ENCODE data around the gene COL7A1. TPM values are rescaled to one million over a fixed set of nuclear protein-coding genes. Genes with fewer than 3 reads are reported as not detected.

The COL7A1 gene
- total RNA-seq, 1 donor from 2014 or later, result 28.7 TPM

- no peak overlapping the region for H3K4me2 ChIP-seq (ENCODE audit: low read length)
- H3K4me1 ChIP-seq (ENCODE audit: insufficient read depth, low read length), result no peaks in the 10 kb centered on the region
- H3K27me3 ChIP-seq (ENCODE audit: insufficient read depth, low read length), result no peaks in the 10 kb centered on the region
- Mint-ChIP-seq H3K9me3 (ENCODE audit: unreplicated experiment) (no peaks in the 10 kb centered on the region), H3K4me1 (ENCODE audit: low read depth, unreplicated experiment) (no peaks in the 10 kb centered on the region), H3K4me3 (ENCODE audit: unreplicated experiment) (no peak overlapping the region), H3K27me3 (ENCODE audit: low read depth, unreplicated experiment) (no peaks in the 10 kb centered on the region), H3K36me3 (ENCODE audit: low read depth, unreplicated experiment) (peaks cover 21% of the 10 kb centered on the region), H3K27ac (ENCODE audit: unreplicated experiment) (no peak overlapping the region)
- H3K9me3 ChIP-seq (ENCODE audit: insufficient read depth, low read depth, low read length), result no peaks in the 10 kb centered on the region
- no peak overlapping the region for H2AFZ ChIP-seq (ENCODE audit: low read depth, low read length)
- no peaks in the 10 kb centered on the region for H3K79me2 ChIP-seq (ENCODE audit: insufficient read depth, low read length)
- peaks cover 5% of the 10 kb centered on the region for H4K20me1 ChIP-seq (ENCODE audit: insufficient read depth, low read length)
- H3K27ac ChIP-seq (ENCODE audit: low read depth, low read length), result no peak overlapping the region
- H3K36me3 ChIP-seq (ENCODE audit: insufficient read depth, low read length), result peaks cover 25% of the 10 kb centered on the region
- DNase-seq (ENCODE audit: low read depth) (no peak), FAIRE-seq (no peak)
- no peak overlapping the region for H3K4me3 ChIP-seq (ENCODE audit: insufficient read depth, low read depth, low read length)
- TF ChIP-seq EZH2 (IDR thresholded peaks at IDR 0.05; ENCODE audit: insufficient read depth, low read length) (no peak), CTCF (IDR thresholded peaks at IDR 0.05; ENCODE audit: insufficient read depth, low read depth, low read length) (no peak)
- no peak overlapping the region for H3K9ac ChIP-seq (ENCODE audit: low read length)
Observed at GRCh38 chr3:48571938-48572337, 23.2 kb downstream of the COL7A1 start.

- Histone ChIP-seq H3K27me3 (ENCODE audit: insufficient read depth, low read length) (no peaks in the 10 kb centered on the region), H3K4me3 (ENCODE audit: insufficient read depth, low read depth, low read length) (no peak overlapping the region), H3K4me2 (ENCODE audit: low read length) (no peak overlapping the region), H4K20me1 (ENCODE audit: insufficient read depth, low read length) (peaks cover 5% of the 10 kb centered on the region), H2AFZ (ENCODE audit: low read depth, low read length) (no peak overlapping the region), H3K9me3 (ENCODE audit: insufficient read depth, low read depth, low read length) (no peaks in the 10 kb centered on the region), H3K27ac (ENCODE audit: low read depth, low read length) (no peak overlapping the region), H3K9ac (ENCODE audit: low read length) (no peak overlapping the region), H3K79me2 (ENCODE audit: insufficient read depth, low read length) (no peaks in the 10 kb centered on the region), H3K4me1 (ENCODE audit: insufficient read depth, low read length) (peaks cover 18% of the 10 kb centered on the region), H3K36me3 (ENCODE audit: insufficient read depth, low read length) (peaks cover 13% of the 10 kb centered on the region)
- FAIRE-seq (no peak), DNase-seq (ENCODE audit: low read depth) (no peak)
- peaks cover 27% of the 10 kb centered on the region for H3K36me3 Mint-ChIP-seq (ENCODE audit: low read depth, unreplicated experiment)
- H3K27me3 Mint-ChIP-seq (ENCODE audit: low read depth, unreplicated experiment), result no peaks in the 10 kb centered on the region
- H3K9me3 Mint-ChIP-seq (ENCODE audit: unreplicated experiment), result no peaks in the 10 kb centered on the region
- peaks cover 2% of the 10 kb centered on the region for H3K4me1 Mint-ChIP-seq (ENCODE audit: low read depth, unreplicated experiment)
- H3K4me3 Mint-ChIP-seq (ENCODE audit: unreplicated experiment), result no peak overlapping the region
- TF ChIP-seq EZH2 (IDR thresholded peaks at IDR 0.05; ENCODE audit: insufficient read depth, low read length), result no peak
- TF ChIP-seq CTCF (IDR thresholded peaks at IDR 0.05; ENCODE audit: insufficient read depth, low read depth, low read length), result no peak
- no peak overlapping the region for H3K27ac Mint-ChIP-seq (ENCODE audit: unreplicated experiment)
Observed at GRCh38 chr3:48569808-48570450, 25.2 kb downstream of the COL7A1 start.

- FAIRE-seq (no peak), DNase-seq (ENCODE audit: low read depth) (no peak)
- Histone ChIP-seq H3K9ac (ENCODE audit: low read length) (no peak overlapping the region), H3K9me3 (ENCODE audit: insufficient read depth, low read depth, low read length) (no peaks in the 10 kb centered on the region), H4K20me1 (ENCODE audit: insufficient read depth, low read length) (peaks cover 5% of the 10 kb centered on the region), H3K36me3 (ENCODE audit: insufficient read depth, low read length) (peaks cover 13% of the 10 kb centered on the region), H3K27me3 (ENCODE audit: insufficient read depth, low read length) (no peaks in the 10 kb centered on the region), H3K79me2 (ENCODE audit: insufficient read depth, low read length) (no peaks in the 10 kb centered on the region), H3K4me1 (ENCODE audit: insufficient read depth, low read length) (peaks cover 24% of the 10 kb centered on the region), H3K4me3 (ENCODE audit: insufficient read depth, low read depth, low read length) (no peak overlapping the region), H3K27ac (ENCODE audit: low read depth, low read length) (no peak overlapping the region), H3K4me2 (ENCODE audit: low read length) (no peak overlapping the region), H2AFZ (ENCODE audit: low read depth, low read length) (no peak overlapping the region)
- no peak overlapping the region for H3K27ac Mint-ChIP-seq (ENCODE audit: unreplicated experiment)
- no peak overlapping the region for H3K4me3 Mint-ChIP-seq (ENCODE audit: unreplicated experiment)
- TF ChIP-seq CTCF (IDR thresholded peaks at IDR 0.05; ENCODE audit: insufficient read depth, low read depth, low read length) (no peak), EZH2 (IDR thresholded peaks at IDR 0.05; ENCODE audit: insufficient read depth, low read length) (no peak)
- peaks cover 27% of the 10 kb centered on the region for H3K36me3 Mint-ChIP-seq (ENCODE audit: low read depth, unreplicated experiment)
- H3K4me1 Mint-ChIP-seq (ENCODE audit: low read depth, unreplicated experiment), result peaks cover 2% of the 10 kb centered on the region
- no peaks in the 10 kb centered on the region for H3K9me3 Mint-ChIP-seq (ENCODE audit: unreplicated experiment)
- no peaks in the 10 kb centered on the region for H3K27me3 Mint-ChIP-seq (ENCODE audit: low read depth, unreplicated experiment)
Observed at GRCh38 chr3:48569400-48569799, 25.7 kb downstream of the COL7A1 start.
